Loucy (cell line): ENCODE results near the gene TMEM253.

ENCODE experiments used
- CTCF ChIP-seq: fragments of 200-600 bp; sonication (generic); conservative IDR thresholded peaks from 2 replicates; pipeline ENCODE4 v1.5.1; 2014; ENCODE audit warnings: mild to moderate bottlenecking, antibody characterized with exemption, low read length
- EZH2phosphoT487 ChIP-seq: fragments of 200-600 bp; IDR thresholded peaks from 2 replicates; pipeline ENCODE4 v1.6.1; 2018; ENCODE audit warnings: antibody characterized with exemption, mild to moderate bottlenecking, moderate library complexity, borderline replicate concordance

- no peak for TF ChIP-seq CTCF
- TF ChIP-seq EZH2phosphoT487, result no peak
These were observed 41.5 kb downstream of the TMEM253 start for GRCh38 chr14:21142357-21142756.
